ENCODE measurements around the gene ASCL2. TPM values are rescaled to one million over a fixed set of nuclear protein-coding genes. Genes with fewer than 3 reads are reported as not detected.

The ASCL2 gene
- total RNA-seq, 1 donor from 2014 or later, result not detected

DNA sequence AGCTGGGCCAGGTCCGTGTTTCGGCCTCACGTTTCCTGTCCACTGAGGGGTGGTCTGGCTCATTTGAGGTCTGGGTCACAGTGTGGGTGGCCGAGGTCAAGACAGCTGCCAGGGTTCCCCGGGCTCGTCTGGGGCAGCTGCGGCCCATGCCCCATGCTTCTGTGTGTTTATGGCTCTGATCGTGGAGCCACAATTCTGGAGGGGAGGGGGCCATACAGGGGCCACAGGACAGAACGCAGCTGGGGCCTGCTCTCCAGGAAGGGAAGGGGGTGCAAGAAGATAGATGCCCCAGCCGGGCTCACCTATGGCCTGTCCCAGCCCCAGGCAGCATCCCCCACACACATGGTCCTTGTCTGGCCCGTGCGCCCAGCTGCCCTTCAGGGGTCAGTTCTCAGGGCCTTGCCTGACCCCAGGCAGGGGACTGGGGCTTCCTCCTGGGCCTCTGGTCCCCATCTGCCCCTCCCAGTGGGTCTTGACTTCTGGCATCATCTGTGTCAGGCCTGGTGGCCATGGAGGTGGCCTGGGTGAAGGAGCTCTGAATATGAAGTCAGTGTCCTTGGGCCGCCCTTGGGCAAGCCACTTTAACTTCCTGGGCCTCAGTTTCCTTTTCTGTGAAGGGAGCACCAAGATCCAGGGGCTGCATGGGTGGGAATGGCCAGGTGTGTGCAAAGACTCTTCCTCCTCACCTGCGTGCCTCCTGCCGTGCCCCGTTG lies 39.8 kb upstream of the ASCL2 start:
- Histone ChIP-seq H3K9me3 (replicated peaks) (no peaks in the 10 kb centered on the region), H3K27ac (replicated peaks) (no peak overlapping the region), H3K4me3 (no peak overlapping the region), H3K27me3 (ENCODE audit: low read depth) (no peaks in the 10 kb centered on the region), H3K4me1 (peaks cover 52% of the 10 kb centered on the region), H3K36me3 (no peaks in the 10 kb centered on the region)
- DNase-seq, result no peak
- intact Hi-C loops (cut with micrococcal nuclease), result loop anchor here (10.0 kb wide), 1 partner anchor 65 kb away; the partner anchor contains the start of gene CD81
- TF ChIP-seq, protein P1, sequence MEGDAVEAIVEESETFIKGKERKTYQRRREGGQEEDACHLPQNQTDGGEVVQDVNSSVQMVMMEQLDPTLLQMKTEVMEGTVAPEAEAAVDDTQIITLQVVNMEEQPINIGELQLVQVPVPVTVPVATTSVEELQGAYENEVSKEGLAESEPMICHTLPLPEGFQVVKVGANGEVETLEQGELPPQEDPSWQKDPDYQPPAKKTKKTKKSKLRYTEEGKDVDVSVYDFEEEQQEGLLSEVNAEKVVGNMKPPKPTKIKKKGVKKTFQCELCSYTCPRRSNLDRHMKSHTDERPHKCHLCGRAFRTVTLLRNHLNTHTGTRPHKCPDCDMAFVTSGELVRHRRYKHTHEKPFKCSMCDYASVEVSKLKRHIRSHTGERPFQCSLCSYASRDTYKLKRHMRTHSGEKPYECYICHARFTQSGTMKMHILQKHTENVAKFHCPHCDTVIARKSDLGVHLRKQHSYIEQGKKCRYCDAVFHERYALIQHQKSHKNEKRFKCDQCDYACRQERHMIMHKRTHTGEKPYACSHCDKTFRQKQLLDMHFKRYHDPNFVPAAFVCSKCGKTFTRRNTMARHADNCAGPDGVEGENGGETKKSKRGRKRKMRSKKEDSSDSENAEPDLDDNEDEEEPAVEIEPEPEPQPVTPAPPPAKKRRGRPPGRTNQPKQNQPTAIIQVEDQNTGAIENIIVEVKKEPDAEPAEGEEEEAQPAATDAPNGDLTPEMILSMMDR (IDR thresholded peaks at IDR 0.05; ENCODE audit: borderline replicate concordance), result no peak

DNA sequence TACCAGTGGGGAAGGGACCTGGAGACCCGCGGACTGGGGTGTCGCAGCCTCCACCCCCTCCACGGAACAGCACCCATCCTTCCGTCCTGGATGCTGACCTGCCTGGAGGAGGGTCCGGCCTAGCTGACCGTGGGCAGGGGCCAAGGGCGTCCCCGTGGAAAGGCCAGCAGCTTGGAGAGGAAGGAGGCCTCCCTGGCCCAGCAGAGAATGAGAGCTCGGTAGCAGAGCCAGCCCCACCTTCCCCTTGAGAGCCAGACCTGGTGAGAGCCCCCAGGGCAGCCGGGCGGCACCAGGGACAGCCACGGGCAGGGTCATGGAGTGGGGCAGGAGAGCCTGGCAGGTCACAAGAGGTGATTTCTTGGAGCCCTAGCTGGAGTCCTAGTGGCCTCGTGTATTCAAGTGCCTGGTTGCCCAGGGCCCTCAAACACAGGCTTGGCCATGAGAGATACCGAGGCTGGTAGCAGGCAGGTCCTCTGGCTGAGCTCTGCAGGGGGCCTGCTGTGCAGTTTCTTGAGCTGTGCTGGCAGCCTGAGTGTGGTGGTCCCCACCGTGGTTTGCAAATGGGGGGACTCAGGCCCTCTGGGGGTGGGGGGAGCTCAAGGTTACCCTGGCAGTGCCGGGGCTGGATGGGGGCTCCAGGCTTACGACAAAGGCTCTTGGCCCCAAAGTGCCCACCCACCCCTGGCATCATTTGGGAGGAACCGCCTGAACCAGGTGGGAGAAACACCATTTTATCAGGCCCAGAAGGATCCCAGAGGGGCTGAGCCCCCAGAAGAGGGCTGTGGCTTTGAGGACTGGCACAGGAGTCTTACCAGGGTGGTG lies 39.1 kb upstream of the ASCL2 start:
- DNase-seq, result no peak
- intact Hi-C loops (cut with micrococcal nuclease), result loop anchor here (5.0 to 10.0 kb wide), 2 partner anchors 65 to 113 kb away; partner anchors contain the start of gene CD81
- TF ChIP-seq, protein P1 (IDR thresholded peaks at IDR 0.05; ENCODE audit: borderline replicate concordance), result no peak
- Histone ChIP-seq H3K9me3 (replicated peaks) (no peaks in the 10 kb centered on the region), H3K27me3 (ENCODE audit: low read depth) (no peaks in the 10 kb centered on the region), H3K27ac (replicated peaks) (no peak overlapping the region), H3K4me3 (no peak overlapping the region), H3K36me3 (no peaks in the 10 kb centered on the region), H3K4me1 (peaks cover 52% of the 10 kb centered on the region)

DNA sequence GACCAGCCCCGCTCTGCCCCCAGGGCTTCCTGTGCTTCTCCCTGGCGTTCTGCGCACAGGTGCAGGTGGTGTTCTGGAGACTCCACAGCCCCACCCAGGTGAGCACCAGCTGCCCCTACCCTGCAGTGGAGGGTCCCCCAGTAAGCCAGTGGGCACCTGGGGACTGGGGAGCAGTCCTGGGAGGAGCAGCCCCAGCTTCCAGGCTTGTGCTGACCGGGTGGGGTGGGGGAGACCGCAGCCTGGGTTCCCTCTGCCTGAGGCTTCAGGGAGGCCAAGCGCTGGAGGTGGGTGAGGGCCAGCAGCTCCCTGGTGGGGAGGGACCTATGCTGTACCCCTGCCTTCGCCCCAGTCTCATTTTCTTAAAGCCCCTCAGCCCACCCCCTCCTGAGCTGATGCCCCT lies 38.3 kb upstream of the ASCL2 start:
- no peak overlapping the region for H3K27ac ChIP-seq (replicated peaks)
- no peaks in the 10 kb centered on the region for H3K9me3 ChIP-seq (replicated peaks)
- TF ChIP-seq, protein P1 (IDR thresholded peaks at IDR 0.05; ENCODE audit: borderline replicate concordance), result no peak
- peaks cover 52% of the 10 kb centered on the region for H3K4me1 ChIP-seq
- H3K4me3 ChIP-seq, result no peak overlapping the region
- no peak for DNase-seq
- intact Hi-C loops (cut with micrococcal nuclease), result loop anchor here (5.0 kb wide), 1 partner anchor 114 kb away; no protein-coding TSS in a partner anchor
- no peaks in the 10 kb centered on the region for H3K27me3 ChIP-seq (ENCODE audit: low read depth)
- H3K36me3 ChIP-seq, result no peaks in the 10 kb centered on the region

DNA sequence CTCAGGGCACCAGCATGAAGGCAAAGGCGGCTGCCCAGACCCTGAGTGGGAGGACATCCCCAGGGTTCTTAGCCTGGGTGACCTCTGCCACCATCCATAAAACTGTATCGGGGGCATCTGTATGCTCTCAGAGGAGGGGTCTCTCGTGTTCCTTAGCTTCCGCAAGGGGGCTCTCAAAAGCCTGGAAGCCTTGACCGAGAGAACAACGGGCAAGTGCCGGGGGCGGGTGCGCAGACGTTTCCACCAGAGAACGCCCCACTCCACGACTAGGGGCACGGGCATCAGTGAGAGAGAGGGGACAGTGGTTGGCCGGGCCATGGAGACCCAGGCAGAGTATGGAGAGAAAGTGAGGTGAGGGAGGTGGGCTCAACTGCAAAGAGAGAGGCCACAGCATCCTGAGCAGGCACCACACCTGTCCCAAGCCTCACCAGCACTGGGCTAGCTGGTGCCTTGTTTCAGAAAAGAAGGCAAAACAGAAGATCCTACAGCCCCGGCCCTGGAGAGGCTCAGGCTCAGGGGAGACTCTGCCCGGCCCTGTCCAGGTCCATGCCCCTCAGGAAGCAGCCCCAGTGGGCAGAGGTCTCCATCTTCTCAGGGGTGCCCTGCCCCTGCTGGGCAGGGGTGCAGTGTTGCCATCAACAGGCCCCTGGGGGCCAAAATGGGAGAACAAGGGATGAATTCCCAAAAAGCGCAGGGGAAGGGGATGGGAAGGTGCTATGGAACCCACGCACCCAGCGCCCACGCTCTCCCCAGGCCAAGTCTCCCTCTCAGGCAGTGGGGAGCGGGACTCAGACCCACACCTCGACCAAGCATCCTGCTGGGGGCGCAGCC lies 37.3 kb upstream of the ASCL2 start:
- intact Hi-C loops (cut with micrococcal nuclease), result loop anchor here (5.0 kb wide), 1 partner anchor 115 kb away; no protein-coding TSS in a partner anchor
- no peaks in the 10 kb centered on the region for H3K9me3 ChIP-seq (replicated peaks)
- H3K27ac ChIP-seq (replicated peaks), result peak overlapping the region; percentile 96
- H3K36me3 ChIP-seq, result no peaks in the 10 kb centered on the region
- TF ChIP-seq, protein P1 (IDR thresholded peaks at IDR 0.05; ENCODE audit: borderline replicate concordance), result no peak
- DNase-seq, result no peak
- H3K4me1 ChIP-seq, result peaks cover 42% of the 10 kb centered on the region
- H3K4me3 ChIP-seq, result no peak overlapping the region
- H3K27me3 ChIP-seq (ENCODE audit: low read depth), result no peaks in the 10 kb centered on the region

All from left ventricle myocardium inferior (tissue), 1 donor.